LNCaP clone FGC (cell line): ENCODE results near the gene PRND.
A peak's percentile ranks its signal among the peaks of the same experiment; 100 is the strongest.

Experiments used
- DNase-seq: peaks from one replicate; pipeline ENCODE4 v3.0.0-alpha.2; 2011; ENCODE audit warnings: low read depth
- H3K4me3 ChIP-seq: 2 replicates; pipeline ENCODE4 v1.5.1; 2011; ENCODE audit warnings: mild to moderate bottlenecking, low read depth, low read length, control low read depth
- TF ChIP-seq, protein P1 (sequence below): IDR thresholded peaks from 2 replicates; pipeline ENCODE4 v1.5.1; 2012; ENCODE audit warnings: mild to moderate bottlenecking; ENCODE audit not compliant: control insufficient read depth, insufficient read depth; ENCODE audit errors: extremely low read depth

The PRND gene

DNA sequence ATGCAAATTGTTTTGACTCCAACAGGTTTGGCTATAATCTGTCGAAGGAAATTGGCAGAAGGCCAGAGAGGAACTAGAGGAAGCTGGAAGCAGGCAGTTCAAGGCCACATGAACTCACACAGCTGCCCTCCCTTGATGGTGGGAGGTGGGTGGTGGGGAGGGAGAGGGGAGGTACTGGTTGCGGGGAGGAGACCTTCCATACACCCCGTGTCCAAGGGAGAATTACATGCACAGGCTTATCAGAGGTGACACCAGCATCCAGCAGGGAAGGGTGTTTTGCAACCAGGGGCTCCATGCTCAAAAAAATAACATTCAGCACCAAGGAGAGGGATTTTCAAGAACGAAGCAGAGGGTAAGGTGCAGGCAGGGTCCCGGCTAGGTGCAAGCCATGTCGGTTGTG lies 9.1 kb downstream of the PRND start:
- TF ChIP-seq, protein P1, sequence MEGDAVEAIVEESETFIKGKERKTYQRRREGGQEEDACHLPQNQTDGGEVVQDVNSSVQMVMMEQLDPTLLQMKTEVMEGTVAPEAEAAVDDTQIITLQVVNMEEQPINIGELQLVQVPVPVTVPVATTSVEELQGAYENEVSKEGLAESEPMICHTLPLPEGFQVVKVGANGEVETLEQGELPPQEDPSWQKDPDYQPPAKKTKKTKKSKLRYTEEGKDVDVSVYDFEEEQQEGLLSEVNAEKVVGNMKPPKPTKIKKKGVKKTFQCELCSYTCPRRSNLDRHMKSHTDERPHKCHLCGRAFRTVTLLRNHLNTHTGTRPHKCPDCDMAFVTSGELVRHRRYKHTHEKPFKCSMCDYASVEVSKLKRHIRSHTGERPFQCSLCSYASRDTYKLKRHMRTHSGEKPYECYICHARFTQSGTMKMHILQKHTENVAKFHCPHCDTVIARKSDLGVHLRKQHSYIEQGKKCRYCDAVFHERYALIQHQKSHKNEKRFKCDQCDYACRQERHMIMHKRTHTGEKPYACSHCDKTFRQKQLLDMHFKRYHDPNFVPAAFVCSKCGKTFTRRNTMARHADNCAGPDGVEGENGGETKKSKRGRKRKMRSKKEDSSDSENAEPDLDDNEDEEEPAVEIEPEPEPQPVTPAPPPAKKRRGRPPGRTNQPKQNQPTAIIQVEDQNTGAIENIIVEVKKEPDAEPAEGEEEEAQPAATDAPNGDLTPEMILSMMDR: no peak
- DNase-seq: no peak

DNA sequence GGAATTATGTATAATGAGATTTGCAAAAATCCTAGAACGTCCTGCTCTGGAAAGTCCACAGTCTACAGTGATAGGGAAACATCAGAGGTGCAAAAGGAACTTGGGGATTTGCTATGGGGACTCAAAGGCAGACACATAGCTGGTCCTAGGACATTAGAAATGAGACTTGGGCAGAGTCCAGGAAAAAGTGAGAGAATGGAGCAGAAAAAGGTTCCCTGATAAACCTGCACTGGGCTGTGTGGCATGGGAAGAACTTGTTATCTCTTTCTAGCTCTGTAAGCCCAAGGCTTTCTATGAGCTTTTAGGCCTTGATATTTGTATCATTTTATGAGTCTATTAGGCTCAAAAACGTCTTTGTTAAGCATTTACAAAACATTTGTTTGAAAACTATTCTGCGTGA lies 15.2 kb downstream of the PRND start:
- TF ChIP-seq, protein P1: no peak
- no peak for DNase-seq
- no peak overlapping the region for H3K4me3 ChIP-seq

More for the DNA sequence above, 9.1 kb downstream of the PRND start:
- no peak overlapping the region for H3K4me3 ChIP-seq

DNA sequence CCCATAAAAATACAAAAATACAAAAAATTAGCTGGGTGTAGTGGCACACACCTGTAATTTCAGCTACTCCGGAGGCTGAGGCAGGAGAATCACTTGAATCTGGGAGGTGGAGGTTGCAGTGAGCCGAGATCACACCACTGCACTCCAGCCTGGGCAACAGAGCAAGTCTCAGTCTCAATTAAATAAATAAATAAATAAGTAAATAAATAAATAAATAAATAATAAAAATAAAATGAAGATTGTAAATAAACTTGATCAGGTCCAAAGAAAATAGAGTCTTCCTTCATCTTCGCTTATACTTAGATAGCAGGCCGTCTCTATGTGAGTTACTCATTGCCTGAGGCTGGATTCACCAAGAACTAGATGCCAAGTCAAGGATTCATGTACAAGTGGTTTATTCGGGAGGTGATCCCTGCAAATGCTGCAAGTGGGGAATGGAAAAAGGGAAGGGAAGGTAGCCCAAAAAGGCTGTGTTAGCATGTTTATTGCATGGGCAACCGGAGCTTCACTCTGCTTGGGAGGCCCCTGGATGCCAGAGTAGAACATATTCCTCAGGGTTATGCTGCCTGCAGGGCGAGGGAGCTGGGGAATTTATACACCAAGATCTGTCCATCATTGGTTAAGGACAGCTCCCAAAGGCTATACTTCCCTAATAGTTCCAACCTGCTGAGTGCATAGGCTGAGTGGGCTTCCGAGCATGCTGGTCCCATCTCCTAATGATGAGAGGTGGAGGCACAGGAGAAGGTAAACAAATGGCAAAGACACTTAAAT lies 16.3 kb downstream of the PRND start:
- TF ChIP-seq, protein P1: no peak
- no peak for DNase-seq
- no peak overlapping the region for H3K4me3 ChIP-seq

DNA sequence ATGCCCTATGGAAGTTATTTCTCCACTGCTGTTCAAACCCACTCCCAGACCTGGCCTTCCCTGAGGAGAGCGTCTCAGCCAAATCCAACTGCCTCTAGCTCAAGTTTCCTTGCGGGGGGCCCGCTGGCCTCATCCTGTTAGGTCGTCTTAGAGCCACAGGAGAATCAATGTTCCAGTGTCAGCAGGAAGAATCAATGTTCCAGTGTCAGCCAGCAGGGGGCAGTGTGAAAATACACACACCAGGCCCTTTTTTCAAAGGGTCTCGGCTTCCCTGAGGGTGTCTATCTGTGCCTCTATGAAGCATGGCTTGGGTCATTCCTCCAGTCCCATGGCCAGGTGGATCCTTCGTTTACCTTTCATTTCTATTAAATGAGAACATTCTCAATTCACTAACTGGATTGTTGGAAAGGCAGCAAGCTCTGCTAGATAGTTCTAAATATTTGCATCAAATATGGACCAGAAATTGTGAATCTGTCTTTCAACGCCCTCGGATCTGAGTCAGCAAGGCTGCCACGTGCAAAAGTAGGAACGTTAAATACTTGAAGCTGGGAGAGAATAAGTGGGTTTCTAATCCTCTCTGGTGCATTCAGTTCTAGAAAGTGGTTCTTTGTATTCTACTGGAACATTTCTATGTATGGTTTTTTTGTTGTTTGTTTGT lies 19.2 kb downstream of the PRND start:
- H3K4me3 ChIP-seq: no peak overlapping the region
- DNase-seq: no peak
- TF ChIP-seq, protein P1: peak; percentile 83

DNA sequence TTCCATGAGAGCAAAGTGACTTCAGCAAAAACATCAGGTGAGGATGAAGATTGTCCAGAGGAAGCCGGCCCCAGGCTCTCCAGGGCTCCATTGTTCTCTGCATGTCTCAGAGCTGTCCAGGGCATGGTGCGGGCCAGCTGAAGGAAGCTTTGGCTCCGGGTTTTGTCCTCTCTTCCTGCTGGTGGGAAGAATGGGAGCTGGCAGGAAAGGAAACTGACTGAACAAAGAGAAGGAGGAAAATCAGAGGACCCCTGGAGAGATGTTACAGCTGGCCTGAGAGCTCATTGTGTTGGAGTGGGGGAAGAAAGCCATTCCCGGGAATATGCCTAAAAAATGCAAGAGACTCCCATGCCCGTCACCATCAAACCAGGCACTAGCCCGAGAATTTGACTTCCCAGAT lies 27.1 kb downstream of the PRND start:
- no peak overlapping the region for H3K4me3 ChIP-seq
- TF ChIP-seq, protein P1: no peak
- no peak for DNase-seq

DNA sequence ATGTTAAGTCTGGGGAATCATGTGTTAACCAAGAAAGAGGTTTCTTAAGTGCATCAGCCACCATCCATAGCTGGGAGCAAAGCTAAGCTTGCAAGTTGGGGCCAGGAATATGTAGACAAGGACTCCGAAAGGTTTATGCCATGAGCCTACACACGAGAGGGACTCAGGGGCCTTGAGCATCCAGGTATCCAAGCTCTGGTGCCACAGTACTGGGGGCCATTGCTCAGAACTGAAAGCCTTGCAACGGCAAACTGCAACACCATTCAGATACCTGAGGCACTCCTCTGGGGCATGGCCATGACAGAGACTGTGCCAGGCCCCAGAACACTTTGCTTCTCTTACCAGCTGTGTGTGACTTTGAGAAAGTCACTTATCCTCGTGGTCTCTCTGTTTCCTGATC lies 27.6 kb downstream of the PRND start:
- H3K4me3 ChIP-seq: no peak overlapping the region
- TF ChIP-seq, protein P1: no peak
- DNase-seq: no peak
